Measurements from ENCODE around the gene CMSS1.

GRCh38 chr3:99780749-99781148 is 36.9 kb upstream of the CMSS1 start:
- TF ChIP-seq CTCF (IDR thresholded peaks at IDR 0.05; ENCODE audit: low read length): no peak
- no peak for TF ChIP-seq EZH2phosphoT487 (IDR thresholded peaks at IDR 0.05; ENCODE audit: low read length)
- TF ChIP-seq EZH2 (optimal IDR thresholded peaks at IDR 0.05; ENCODE audit: low read depth, low read length): no peak

All from MM.1S (cell line).